ENCODE data around the gene TBC1D16.

Gene TBC1D16

DNA sequence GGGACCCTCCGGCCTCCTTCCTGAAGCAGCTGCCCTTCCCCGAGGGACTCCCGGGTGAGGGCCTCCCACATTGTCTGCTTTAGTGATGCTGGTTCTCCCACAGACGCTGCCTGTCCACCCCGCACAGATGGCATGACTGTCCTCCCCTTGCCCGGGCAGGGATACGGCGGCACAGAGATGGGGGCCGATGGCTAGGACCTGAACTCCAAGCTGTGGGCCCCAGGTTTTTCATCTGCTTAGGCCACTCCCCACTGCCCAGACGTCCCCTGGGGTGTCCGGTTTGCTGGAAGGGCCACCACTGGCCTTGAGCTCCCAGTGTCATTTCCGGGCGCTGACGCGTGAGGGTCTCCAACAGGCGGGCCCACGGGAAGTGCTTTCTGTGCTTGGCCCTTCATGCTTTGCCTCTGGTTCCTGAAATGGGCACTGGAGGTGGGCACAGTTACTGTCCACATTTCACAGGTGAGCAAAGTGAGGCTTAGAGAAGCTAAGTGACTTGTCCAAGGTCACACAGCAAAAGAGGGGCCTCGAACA is 109.0 kb downstream of the TBC1D16 start:
- 88 to 90% methylated on average over 18 of the region's 18 CpGs for WGBS, 2 experiments
- H3K36me3 ChIP-seq (ENCODE audit: control insufficient read depth, insufficient read depth, low read length): no peaks in the 10 kb centered on the region
- no peaks in the 10 kb centered on the region for H3K9me3 ChIP-seq (ENCODE audit: control insufficient read depth, low read length)
- no peak overlapping the region for H3K27ac ChIP-seq (ENCODE audit: insufficient read depth, low read depth, low read length, poor library complexity, severe bottlenecking)
- peaks cover 17% of the 10 kb centered on the region for H3K4me1 ChIP-seq (ENCODE audit: control insufficient read depth, insufficient read depth, low read length)
- H3K4me3 ChIP-seq (ENCODE audit: insufficient read depth, low read depth, low read length): no peak overlapping the region
- H3K27me3 ChIP-seq (ENCODE audit: control insufficient read depth, insufficient read depth, low read length, poor library complexity, severe bottlenecking): peaks cover 33% of the 10 kb centered on the region

DNA sequence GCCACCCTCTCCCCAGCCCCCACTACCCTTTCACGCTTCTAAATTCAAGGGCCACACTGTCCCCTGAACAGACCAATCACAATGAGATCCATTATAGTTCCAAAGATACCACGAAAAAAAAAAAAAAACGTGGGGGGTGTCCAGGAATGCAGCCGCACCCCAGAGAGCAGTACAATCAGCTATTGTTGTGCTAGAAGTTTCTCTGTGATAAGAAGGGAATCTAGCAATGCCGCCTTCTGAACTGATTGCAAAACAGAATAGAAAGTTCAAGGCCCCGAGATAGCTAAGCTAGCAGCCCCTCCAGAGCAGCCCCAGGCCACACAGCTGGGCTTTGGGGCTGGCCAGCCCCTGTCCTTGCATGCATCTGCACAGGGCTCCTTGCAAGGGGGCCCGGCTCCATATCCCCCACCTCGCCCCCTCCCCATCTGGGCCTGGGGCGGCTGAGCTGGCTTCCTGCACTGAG is 109.5 kb downstream of the TBC1D16 start:
- no peaks in the 10 kb centered on the region for H3K9me3 ChIP-seq (ENCODE audit: control insufficient read depth, low read length)
- peaks cover 28% of the 10 kb centered on the region for H3K27me3 ChIP-seq (ENCODE audit: control insufficient read depth, insufficient read depth, low read length, poor library complexity, severe bottlenecking)
- no peak overlapping the region for H3K4me3 ChIP-seq (ENCODE audit: insufficient read depth, low read depth, low read length)
- peaks cover 17% of the 10 kb centered on the region for H3K4me1 ChIP-seq (ENCODE audit: control insufficient read depth, insufficient read depth, low read length)
- H3K27ac ChIP-seq (ENCODE audit: insufficient read depth, low read depth, low read length, poor library complexity, severe bottlenecking): no peak overlapping the region
- 61 to 67% methylated on average over 9 of the region's 9 CpGs for WGBS, 2 experiments
- H3K36me3 ChIP-seq (ENCODE audit: control insufficient read depth, insufficient read depth, low read length): no peaks in the 10 kb centered on the region

GRCh38 chr17:79925242-79925957 is 110.3 kb downstream of the TBC1D16 start:
- WGBS, 2 experiments: 87% methylated on average over 28 to 29 of the region's 29 CpGs
- Histone ChIP-seq H3K36me3 (ENCODE audit: control insufficient read depth, insufficient read depth, low read length) (no peaks in the 10 kb centered on the region), H3K27ac (ENCODE audit: insufficient read depth, low read depth, low read length, poor library complexity, severe bottlenecking) (no peak overlapping the region)

DNA sequence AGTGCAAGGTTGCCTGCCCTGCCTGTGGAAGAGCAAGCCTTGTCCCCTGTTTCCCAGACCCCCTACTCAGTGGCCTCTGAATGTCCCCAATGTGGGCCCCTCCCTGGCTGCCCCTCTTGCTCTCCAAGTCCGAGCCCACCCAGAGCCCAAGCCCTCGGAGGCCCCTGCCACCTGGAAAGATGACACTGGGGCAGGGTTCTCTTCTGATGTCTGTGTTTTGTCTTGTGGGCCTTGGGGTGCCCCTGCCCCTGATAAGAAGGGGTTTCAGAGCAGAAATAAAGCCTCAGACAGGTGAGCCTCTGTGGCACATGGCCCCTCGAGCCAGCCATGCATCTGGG is 111.1 kb downstream of the TBC1D16 start:
- 85 to 88% methylated on average over 3 of the region's 3 CpGs for WGBS, 2 experiments
- Histone ChIP-seq H3K9me3 (ENCODE audit: control insufficient read depth, low read length) (no peaks in the 10 kb centered on the region), H3K27me3 (ENCODE audit: control insufficient read depth, insufficient read depth, low read length, poor library complexity, severe bottlenecking) (peaks cover 14% of the 10 kb centered on the region), H3K36me3 (ENCODE audit: control insufficient read depth, insufficient read depth, low read length) (no peaks in the 10 kb centered on the region), H3K27ac (ENCODE audit: insufficient read depth, low read depth, low read length, poor library complexity, severe bottlenecking) (no peak overlapping the region), H3K4me3 (ENCODE audit: insufficient read depth, low read depth, low read length) (no peak overlapping the region), H3K4me1 (ENCODE audit: control insufficient read depth, insufficient read depth, low read length) (peaks cover 9% of the 10 kb centered on the region)

More at GRCh38 chr17:79925242-79925957, 110.3 kb downstream of the TBC1D16 start:
- Histone ChIP-seq H3K9me3 (ENCODE audit: control insufficient read depth, low read length) (no peaks in the 10 kb centered on the region), H3K4me1 (ENCODE audit: control insufficient read depth, insufficient read depth, low read length) (peaks cover 9% of the 10 kb centered on the region), H3K4me3 (ENCODE audit: insufficient read depth, low read depth, low read length) (no peak overlapping the region), H3K27me3 (ENCODE audit: control insufficient read depth, insufficient read depth, low read length, poor library complexity, severe bottlenecking) (peaks cover 21% of the 10 kb centered on the region)

GRCh38 chr17:79923974-79924638 is 111.6 kb downstream of the TBC1D16 start:
- no peak overlapping the region for H3K27ac ChIP-seq (ENCODE audit: insufficient read depth, low read depth, low read length, poor library complexity, severe bottlenecking)
- 66 to 69% methylated on average over 16 of the region's 16 CpGs for WGBS, 2 experiments
- peaks cover 9% of the 10 kb centered on the region for H3K4me1 ChIP-seq (ENCODE audit: control insufficient read depth, insufficient read depth, low read length)
- no peaks in the 10 kb centered on the region for H3K36me3 ChIP-seq (ENCODE audit: control insufficient read depth, insufficient read depth, low read length)
- no peak overlapping the region for H3K4me3 ChIP-seq (ENCODE audit: insufficient read depth, low read depth, low read length)
- H3K27me3 ChIP-seq (ENCODE audit: control insufficient read depth, insufficient read depth, low read length, poor library complexity, severe bottlenecking): peaks cover 9% of the 10 kb centered on the region
- H3K9me3 ChIP-seq (ENCODE audit: control insufficient read depth, low read length): no peaks in the 10 kb centered on the region

GRCh38 chr17:79922798-79923197 is 112.9 kb downstream of the TBC1D16 start:
- no peaks in the 10 kb centered on the region for H3K9me3 ChIP-seq (ENCODE audit: control insufficient read depth, low read length)
- 92 to 94% methylated on average over 11 to 12 of the region's 12 CpGs for WGBS, 2 experiments
- no peaks in the 10 kb centered on the region for H3K27me3 ChIP-seq (ENCODE audit: control insufficient read depth, insufficient read depth, low read length, poor library complexity, severe bottlenecking)
- no peak overlapping the region for H3K4me3 ChIP-seq (ENCODE audit: insufficient read depth, low read depth, low read length)
- H3K4me1 ChIP-seq (ENCODE audit: control insufficient read depth, insufficient read depth, low read length): peaks cover 9% of the 10 kb centered on the region
- no peak overlapping the region for H3K27ac ChIP-seq (ENCODE audit: insufficient read depth, low read depth, low read length, poor library complexity, severe bottlenecking)
- H3K36me3 ChIP-seq (ENCODE audit: control insufficient read depth, insufficient read depth, low read length): no peaks in the 10 kb centered on the region

- H3K27ac ChIP-seq (ENCODE audit: insufficient read depth, low read depth, low read length, poor library complexity, severe bottlenecking): no peak overlapping the region
- H3K4me3 ChIP-seq (ENCODE audit: insufficient read depth, low read depth, low read length): no peak overlapping the region
- peaks cover 9% of the 10 kb centered on the region for H3K4me1 ChIP-seq (ENCODE audit: control insufficient read depth, insufficient read depth, low read length)
- H3K9me3 ChIP-seq (ENCODE audit: control insufficient read depth, low read length): no peaks in the 10 kb centered on the region
- H3K27me3 ChIP-seq (ENCODE audit: control insufficient read depth, insufficient read depth, low read length, poor library complexity, severe bottlenecking): no peaks in the 10 kb centered on the region
- WGBS, 2 experiments: 82 to 86% methylated on average over 18 of the region's 18 CpGs
- no peaks in the 10 kb centered on the region for H3K36me3 ChIP-seq (ENCODE audit: control insufficient read depth, insufficient read depth, low read length)
Measured at GRCh38 chr17:79922116-79922601, 113.5 kb downstream of the TBC1D16 start.

DNA sequence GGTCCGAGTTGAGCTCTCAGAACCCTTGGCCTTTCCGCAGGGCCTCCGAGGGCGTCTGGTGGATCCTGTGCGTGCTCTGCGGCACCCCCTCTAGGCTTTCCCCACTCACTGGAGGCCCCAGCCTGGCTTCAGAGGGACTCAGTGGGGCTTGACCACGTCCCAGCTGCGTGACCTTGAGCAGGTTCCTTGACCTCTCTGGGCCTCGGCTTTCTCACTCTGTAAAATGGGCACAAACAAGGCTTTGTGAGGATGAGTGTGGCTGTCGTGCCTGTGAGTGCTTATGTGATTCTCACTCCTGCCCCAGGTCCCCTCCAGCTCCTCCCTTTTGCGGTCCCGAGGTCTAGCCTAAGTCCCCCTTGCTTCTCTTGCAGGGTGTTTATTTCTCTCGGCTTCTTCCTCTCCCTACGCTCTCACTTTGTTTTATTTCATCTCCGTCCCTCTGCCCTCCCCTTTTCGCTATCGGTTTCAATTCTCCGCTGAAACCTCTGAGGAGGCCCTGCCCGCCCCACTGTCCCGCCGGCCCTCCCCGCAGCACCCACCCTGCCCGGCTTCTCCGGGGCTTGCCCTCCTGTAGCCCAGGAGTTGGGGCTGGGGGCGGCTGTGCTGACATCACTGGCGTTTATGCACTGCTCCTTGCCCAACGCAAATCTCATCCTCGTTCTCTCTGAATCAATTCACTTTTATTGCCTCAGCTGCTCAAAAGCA is 114.1 kb downstream of the TBC1D16 start:
- Histone ChIP-seq H3K4me1 (ENCODE audit: control insufficient read depth, insufficient read depth, low read length) (peaks cover 9% of the 10 kb centered on the region), H3K27ac (ENCODE audit: insufficient read depth, low read depth, low read length, poor library complexity, severe bottlenecking) (no peak overlapping the region), H3K27me3 (ENCODE audit: control insufficient read depth, insufficient read depth, low read length, poor library complexity, severe bottlenecking) (no peaks in the 10 kb centered on the region), H3K4me3 (ENCODE audit: insufficient read depth, low read depth, low read length) (no peak overlapping the region), H3K9me3 (ENCODE audit: control insufficient read depth, low read length) (no peaks in the 10 kb centered on the region), H3K36me3 (ENCODE audit: control insufficient read depth, insufficient read depth, low read length) (no peaks in the 10 kb centered on the region)
- WGBS, 2 experiments: 90 to 91% methylated on average over 28 of the region's 28 CpGs

- Histone ChIP-seq H3K27ac (ENCODE audit: insufficient read depth, low read depth, low read length, poor library complexity, severe bottlenecking) (no peak overlapping the region), H3K4me3 (ENCODE audit: insufficient read depth, low read depth, low read length) (no peak overlapping the region), H3K9me3 (ENCODE audit: control insufficient read depth, low read length) (no peaks in the 10 kb centered on the region), H3K4me1 (ENCODE audit: control insufficient read depth, insufficient read depth, low read length) (peaks cover 4% of the 10 kb centered on the region), H3K36me3 (ENCODE audit: control insufficient read depth, insufficient read depth, low read length) (no peaks in the 10 kb centered on the region), H3K27me3 (ENCODE audit: control insufficient read depth, insufficient read depth, low read length, poor library complexity, severe bottlenecking) (no peaks in the 10 kb centered on the region)
- WGBS, 2 experiments: 93 to 94% methylated on average over 19 of the region's 19 CpGs
Measured at GRCh38 chr17:79920751-79921410, 114.8 kb downstream of the TBC1D16 start.
